Peyer's patch (tissue), 4 donors: Measurements from ENCODE around the gene KCNIP3.

Experiments
- POLR2A ChIP-seq, 2 donors: fragments of 450-650 bp; IDR thresholded peaks; one replicate each; pipeline ENCODE4 v1.5.1; 2017; ENCODE audit warnings: antibody characterized with exemption in 2 of 2, mild to moderate bottlenecking in 2 of 2, moderate library complexity in 2 of 2
- TF ChIP-seq, protein P1 (sequence below), 6 experiments: fragments of 450-650 bp in 4 of 6; fragments of 200-600 bp in 2 of 6; sonication (generic) in 1 of 6; IDR thresholded peaks; one replicate each; pipeline ENCODE4 v1.5.1; 2017 to 2019; ENCODE audit warnings: antibody characterized with exemption in 6 of 6, mild to moderate bottlenecking in 3 of 6, moderate library complexity in 1 of 6

DNA sequence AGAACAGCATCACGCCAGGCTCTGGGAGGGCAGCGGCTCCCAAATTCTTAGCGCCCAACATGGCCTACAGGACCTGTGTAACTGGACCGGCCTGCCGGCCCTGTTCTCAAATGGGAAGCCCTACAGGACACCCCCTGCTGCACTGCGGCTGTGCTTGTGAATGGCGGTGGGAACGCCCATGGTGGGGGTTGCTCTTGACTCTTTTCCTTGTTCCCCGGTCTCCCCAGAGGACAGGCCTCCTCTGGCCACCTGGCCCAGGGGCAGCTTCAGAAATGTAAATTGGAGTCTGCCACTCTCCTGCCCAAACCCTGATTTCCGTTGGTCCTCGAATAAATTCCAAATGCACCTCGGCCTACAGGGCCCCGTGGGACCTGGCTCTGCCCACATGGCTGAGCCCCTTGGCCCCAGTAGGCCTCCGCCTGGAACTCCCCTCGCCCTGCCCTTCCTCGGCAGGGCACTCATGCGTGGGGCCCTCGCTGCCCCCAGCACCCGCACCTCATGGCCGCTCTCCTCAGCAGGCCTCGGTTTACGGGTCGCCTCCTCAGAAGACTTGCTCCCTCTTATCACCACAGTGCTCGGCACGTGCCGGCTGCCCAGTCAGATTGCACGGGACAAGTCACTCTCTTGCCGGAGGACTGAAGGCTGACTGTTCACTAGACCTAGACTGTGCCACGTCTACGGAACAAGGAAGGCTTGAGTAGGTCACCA lies 29.4 kb downstream of the KCNIP3 start:
- TF ChIP-seq, protein P1, sequence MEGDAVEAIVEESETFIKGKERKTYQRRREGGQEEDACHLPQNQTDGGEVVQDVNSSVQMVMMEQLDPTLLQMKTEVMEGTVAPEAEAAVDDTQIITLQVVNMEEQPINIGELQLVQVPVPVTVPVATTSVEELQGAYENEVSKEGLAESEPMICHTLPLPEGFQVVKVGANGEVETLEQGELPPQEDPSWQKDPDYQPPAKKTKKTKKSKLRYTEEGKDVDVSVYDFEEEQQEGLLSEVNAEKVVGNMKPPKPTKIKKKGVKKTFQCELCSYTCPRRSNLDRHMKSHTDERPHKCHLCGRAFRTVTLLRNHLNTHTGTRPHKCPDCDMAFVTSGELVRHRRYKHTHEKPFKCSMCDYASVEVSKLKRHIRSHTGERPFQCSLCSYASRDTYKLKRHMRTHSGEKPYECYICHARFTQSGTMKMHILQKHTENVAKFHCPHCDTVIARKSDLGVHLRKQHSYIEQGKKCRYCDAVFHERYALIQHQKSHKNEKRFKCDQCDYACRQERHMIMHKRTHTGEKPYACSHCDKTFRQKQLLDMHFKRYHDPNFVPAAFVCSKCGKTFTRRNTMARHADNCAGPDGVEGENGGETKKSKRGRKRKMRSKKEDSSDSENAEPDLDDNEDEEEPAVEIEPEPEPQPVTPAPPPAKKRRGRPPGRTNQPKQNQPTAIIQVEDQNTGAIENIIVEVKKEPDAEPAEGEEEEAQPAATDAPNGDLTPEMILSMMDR (IDR thresholded peaks at IDR 0.05) = no peak
- no peak for TF ChIP-seq POLR2A (IDR thresholded peaks at IDR 0.05)
